Naive thymus-derived CD4-positive, alpha-beta T cell (primary cell): ENCODE measurements around the gene PSMD13. TPM values are rescaled to one million over a fixed set of nuclear protein-coding genes. Genes with fewer than 3 reads are reported as not detected.

Experiments
- ATAC-seq: fragments of 150-1000 bp; cut with Tn5 transposase; 2 replicates; pipeline ENCODE4 v1.10.0; 2021; ENCODE audit warnings: mild to moderate bottlenecking, moderate library complexity
- CTCF ChIA-PET: fragments of 350-600 bp; sonication (Branson Sonifier 250); formaldehyde crosslinking; loops from one replicate; lab custom pipeline; 2021; ENCODE audit warnings: antibody characterized with exemption; lab: Charles Lee
- POLR2A ChIA-PET: fragments of 350-600 bp; sonication (Branson Sonifier 250); formaldehyde crosslinking; loops from one replicate; lab custom pipeline; 2021; ENCODE audit warnings: antibody characterized with exemption, inconsistent platforms; lab: Charles Lee
- DNase-seq, 9 donors: peaks; one replicate each; pipeline versions ENCODE4 v3.0.0 to v3.0.0-alpha.2; 2020 to 2022; ENCODE audit warnings: mixed read lengths in 1 of 9
- H3K27ac ChIP-seq: one replicate; pipeline ENCODE4 v1.7.0; 2013; ENCODE audit warnings: mild to moderate bottlenecking, low read depth, low read length, moderate library complexity
- H3K27me3 ChIP-seq, 2 donors: one replicate each; pipeline ENCODE4 v1.7.0; 2013; ENCODE audit warnings: low read length in 2 of 2, mild to moderate bottlenecking in 2 of 2, moderate library complexity in 2 of 2; ENCODE audit not compliant: control insufficient read depth in 2 of 2, insufficient read depth in 2 of 2
- H3K36me3 ChIP-seq, 3 experiments: 1 replicate in 2 of 3; 2 replicates in 1 of 3; pipeline ENCODE4 v1.7.0; 2013; ENCODE audit warnings: low read length in 3 of 3, mild to moderate bottlenecking in 3 of 3, moderate library complexity in 1 of 3; ENCODE audit not compliant: insufficient read depth in 3 of 3, control insufficient read depth in 2 of 3
- H3K4me1 ChIP-seq, 2 donors: one replicate each; pipeline ENCODE4 v1.7.0; 2013; ENCODE audit warnings: low read length in 2 of 2, mild to moderate bottlenecking in 2 of 2, moderate library complexity in 1 of 2; ENCODE audit not compliant: control insufficient read depth in 2 of 2, insufficient read depth in 2 of 2
- H3K4me3 ChIP-seq: 2 replicates; pipeline ENCODE4 v1.7.0; 2013; ENCODE audit warnings: mild to moderate bottlenecking, low read length
- H3K9me3 ChIP-seq, 3 experiments: 1 replicate in 2 of 3; 2 replicates in 1 of 3; pipeline ENCODE4 v1.7.0; 2013; ENCODE audit warnings: low read length in 3 of 3; ENCODE audit not compliant: control insufficient read depth in 2 of 3
- H3K27ac Mint-ChIP-seq, 9 donors: one replicate each; pipeline ENCODE4 v1.8.0; 2020 to 2022; ENCODE audit warnings: mixed read lengths in 9 of 9, mild to moderate bottlenecking in 8 of 9, moderate library complexity in 5 of 9, inconsistent platforms in 2 of 9
- H3K27me3 Mint-ChIP-seq, 5 donors: one replicate each; pipeline ENCODE4 v1.8.0; 2021 to 2022; ENCODE audit warnings: mixed read lengths in 5 of 5, mild to moderate bottlenecking in 1 of 5
- H3K36me3 Mint-ChIP-seq, 5 donors: one replicate each; pipeline ENCODE4 v1.8.0; 2020 to 2022; ENCODE audit warnings: mixed read lengths in 5 of 5, mild to moderate bottlenecking in 3 of 5, inconsistent platforms in 1 of 5
- H3K4me1 Mint-ChIP-seq, 7 donors: one replicate each; pipeline ENCODE4 v1.8.0; 2020 to 2022; ENCODE audit warnings: mixed read lengths in 7 of 7, mild to moderate bottlenecking in 3 of 7, inconsistent platforms in 1 of 7
- H3K4me3 Mint-ChIP-seq, 10 donors: one replicate each; pipeline ENCODE4 v1.8.0; 2020 to 2022; ENCODE audit warnings: mild to moderate bottlenecking in 10 of 10, mixed read lengths in 10 of 10, moderate library complexity in 6 of 10, inconsistent platforms in 2 of 10
- H3K9me3 Mint-ChIP-seq, 11 donors: one replicate each; pipeline ENCODE4 v1.8.0; 2020 to 2022; ENCODE audit warnings: mixed read lengths in 11 of 11, mild to moderate bottlenecking in 4 of 11, inconsistent platforms in 1 of 11, moderate library complexity in 1 of 11
- intact Hi-C, 2 donors: fragments of 100-400 bp; cut with micrococcal nuclease; formaldehyde crosslinking; loops; one replicate each; pipeline ENCODE4 v1.15.1; 2023
- polyA plus RNA-seq, 2 donors: library from polyadenylated mRNA; unstranded; fragments of 300-500 nt; fragmentation: Illumina TruSeq; gene quantifications; one replicate each; pipeline ENCODE4 v1.2.3, GENCODE V29; 2021
- total RNA-seq, 6 experiments: library from RNA in 5 of 6; stranded (reverse) in 5 of 6; gene quantifications; 1 replicate in 5 of 6; 2 replicates in 1 of 6; pipeline ENCODE4 v1.2.3 and lab custom pipeline; 2021 to 2026

PSMD13 gene
- total and polyA plus RNA-seq, 7 experiments from 2014 or later, result 64.3 to 215 (median 93.4) TPM

- no peaks in the 10 kb centered on the region for H3K4me1 ChIP-seq
- H3K27me3 ChIP-seq, result no peaks in the 10 kb centered on the region
- intact Hi-C loops, result no loop called here
- ATAC-seq (no peak), DNase-seq (no peak)
- Mint-ChIP-seq H3K27ac (no peak overlapping the region), H3K4me1 (peaks cover 14 to 36% (median 29%) of the 10 kb centered on the region in 7 donors), H3K9me3 (peaks cover 0 to 1% (median 0%) of the 10 kb centered on the region in 11 donors), H3K4me3 (no peak overlapping the region), H3K36me3 (peaks cover 9 to 56% (median 42%) of the 10 kb centered on the region in 5 donors), H3K27me3 (no peaks in the 10 kb centered on the region)
- H3K9me3 ChIP-seq, result no peaks in the 10 kb centered on the region
- CTCF ChIA-PET, result interaction anchor here (1.2 kb wide), 1 partner anchor 37 kb away, joined by 3 read pairs; no protein-coding TSS in a partner anchor
- peaks cover 40 to 84% (median 42%) of the 10 kb centered on the region in 3 experiments for H3K36me3 ChIP-seq
- H3K27ac ChIP-seq, result no peak overlapping the region
- no peak overlapping the region for H3K4me3 ChIP-seq
- POLR2A ChIA-PET, result interaction anchor here (0.8 to 1.6 kb wide), 2 partner anchors 36 to 37 kb away, joined by 3 to 5 read pairs; partner anchors contain the start of genes BET1L and RIC8A
These were observed 7.6 kb downstream of the PSMD13 start for GRCh38 chr11:244376-244775.

DNA sequence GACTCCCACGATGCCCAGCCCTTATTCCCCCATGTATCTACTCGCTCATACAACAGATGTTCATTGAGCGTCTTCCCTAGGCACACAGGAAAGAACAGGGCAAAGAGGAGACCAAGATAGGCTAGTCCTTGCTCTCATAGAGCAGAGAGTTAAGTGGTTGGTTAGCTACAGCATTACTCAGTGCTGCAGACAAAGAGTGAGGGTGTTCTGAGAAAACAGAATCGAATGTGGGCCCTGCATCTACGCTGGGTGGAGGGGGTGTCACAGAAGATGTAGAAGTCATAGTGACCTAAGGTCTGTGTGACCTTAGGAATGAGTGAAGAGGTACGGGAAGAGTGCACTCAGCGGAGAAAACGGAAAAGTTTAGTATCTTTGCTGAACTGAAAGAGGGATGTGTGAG lies 12.3 kb downstream of the PSMD13 start:
- no peaks in the 10 kb centered on the region for H3K9me3 ChIP-seq
- peaks cover 13 to 19% (median 15%) of the 10 kb centered on the region in 7 donors for H3K4me1 Mint-ChIP-seq
- H3K27me3 ChIP-seq, result no peaks in the 10 kb centered on the region
- H3K4me3 ChIP-seq, result no peak overlapping the region
- H3K36me3 ChIP-seq, result peaks cover 34 to 85% (median 34%) of the 10 kb centered on the region in 3 experiments
- peak overlapping the region in 1 of 10 donors; percentile 39 for H3K4me3 Mint-ChIP-seq
- peaks cover 0 to 3% of the 10 kb centered on the region in 2 donors for H3K4me1 ChIP-seq
- no peaks in the 10 kb centered on the region for H3K27me3 Mint-ChIP-seq
- peak overlapping the region in 3 of 9 donors; percentile 31 to 89 (median 70) for H3K27ac Mint-ChIP-seq
- peaks cover 0 to 1% (median 0%) of the 10 kb centered on the region in 11 donors for H3K9me3 Mint-ChIP-seq
- peak overlapping the region; percentile 24 for H3K27ac ChIP-seq
- intact Hi-C loops, result no loop called here
- ChIA-PET CTCF (interaction anchor here (0.8 to 4.7 kb wide), 5 partner anchors 19 to 202 kb away, joined by 3 to 38 read pairs (median 3); partner anchors contain the start of gene NLRP6), POLR2A (interaction anchor here (2.0 to 4.3 kb wide), 3 partner anchors 12 to 38 kb away, joined by 6 to 40 read pairs (median 27); partner anchors contain the start of gene PSMD13)
- DNase-seq (no peak), ATAC-seq (no peak)
- peaks cover 6 to 45% (median 30%) of the 10 kb centered on the region in 5 donors for H3K36me3 Mint-ChIP-seq

DNA sequence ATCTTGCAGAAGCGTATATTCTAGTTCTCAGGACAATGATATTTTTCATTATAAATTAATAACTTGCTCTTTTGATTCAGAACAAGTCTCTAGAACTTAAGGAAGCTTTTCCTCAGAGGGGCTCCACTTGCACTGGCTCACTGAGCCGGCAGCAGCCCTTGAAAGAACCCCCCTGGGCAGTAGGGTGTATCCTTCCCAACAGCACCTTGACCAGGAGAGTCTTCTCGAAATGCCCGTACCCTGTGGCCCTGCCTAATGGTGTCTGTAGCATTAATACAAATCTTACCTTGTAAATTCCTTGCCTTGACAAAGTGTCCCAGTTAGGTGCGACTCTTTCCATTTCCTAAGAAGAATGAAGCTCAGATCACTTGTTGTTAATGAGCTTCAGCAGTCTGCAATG lies 13.5 kb downstream of the PSMD13 start:
- POLR2A ChIA-PET, result interaction anchor here (0.6 to 4.3 kb wide), 18 partner anchors 13 to 165 kb away, joined by 3 to 40 read pairs (median 6); partner anchors contain the start of genes BET1L, IFITM5, PSMD13 and RIC8A
- Histone ChIP-seq H3K9me3 (no peaks in the 10 kb centered on the region), H3K4me1 (peaks cover 0 to 3% of the 10 kb centered on the region in 2 donors), H3K36me3 (peaks cover 25 to 74% (median 29%) of the 10 kb centered on the region in 3 experiments), H3K27ac (no peak overlapping the region), H3K27me3 (no peaks in the 10 kb centered on the region), H3K4me3 (no peak overlapping the region)
- CTCF ChIA-PET, result interaction anchor here (0.6 to 4.7 kb wide), 28 partner anchors 8 to 206 kb away, joined by 3 to 49 read pairs (median 5); partner anchors contain the start of genes IFITM2, IFITM5, PSMD13 and PTDSS2
- Mint-ChIP-seq H3K9me3 (peaks cover 0 to 1% (median 0%) of the 10 kb centered on the region in 11 donors), H3K36me3 (peaks cover 6 to 38% (median 24%) of the 10 kb centered on the region in 5 donors), H3K4me3 (no peak overlapping the region), H3K27me3 (no peaks in the 10 kb centered on the region), H3K27ac (peak overlapping the region in 8 of 9 donors; percentile 59 to 91 (median 70)), H3K4me1 (peaks cover 11 to 18% (median 13%) of the 10 kb centered on the region in 7 donors)
- ATAC-seq, result no peak
- intact Hi-C loops, result loop anchor here (1.0 to 5.0 kb wide), 14 partner anchors 14 to 201 kb away; partner anchors contain the start of genes BET1L (in 1 of the 2), PGGHG (in 1 of the 2), PSMD13 (in 1 of the 2) and RIC8A (in 1 of the 2)
- no peak for DNase-seq

DNA sequence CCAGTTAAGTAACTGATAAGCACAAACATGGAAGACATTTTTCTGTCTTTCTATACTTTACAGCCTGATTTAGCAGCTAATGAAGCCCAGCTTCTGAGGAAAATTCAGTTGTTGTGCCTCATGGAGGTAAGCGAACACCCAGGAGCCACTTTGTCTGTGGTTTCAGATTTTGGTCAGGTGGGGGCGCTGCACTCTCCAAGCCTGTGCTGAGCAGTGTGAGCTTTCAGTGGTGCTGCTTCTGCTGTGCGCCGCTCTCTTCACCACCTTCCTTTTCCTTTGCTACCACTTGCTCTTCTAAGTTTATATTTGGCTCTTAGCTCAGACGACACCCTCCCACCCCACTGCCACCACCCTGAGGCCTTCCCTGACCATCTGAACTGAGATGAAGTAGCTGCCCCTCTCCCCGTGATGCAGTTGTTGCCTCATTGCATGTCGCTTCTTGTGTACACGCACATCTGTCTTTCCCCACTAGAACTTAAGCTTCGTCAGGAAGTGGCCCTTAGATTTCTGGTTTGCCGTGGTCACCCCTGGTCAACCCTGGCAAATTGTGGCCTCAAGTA lies 14.0 kb downstream of the PSMD13 start:
- Histone ChIP-seq H3K4me3 (no peak overlapping the region), H3K9me3 (no peaks in the 10 kb centered on the region), H3K36me3 (peaks cover 23 to 68% (median 28%) of the 10 kb centered on the region in 3 experiments), H3K27me3 (no peaks in the 10 kb centered on the region), H3K4me1 (peaks cover 0 to 3% of the 10 kb centered on the region in 2 donors), H3K27ac (peak overlapping the region; percentile 32)
- H3K9me3 Mint-ChIP-seq, result no peaks in the 10 kb centered on the region
- H3K27me3 Mint-ChIP-seq, result peaks cover 0 to 3% (median 0%) of the 10 kb centered on the region in 5 donors
- intact Hi-C loops, result loop anchor here (1.0 to 5.0 kb wide), 14 partner anchors 15 to 200 kb away; partner anchors contain the start of genes BET1L (in 1 of the 2), PGGHG (in 1 of the 2), PSMD13 (in 1 of the 2) and RIC8A (in 1 of the 2)
- H3K27ac Mint-ChIP-seq, result peak overlapping the region; percentile 59 to 91 (median 66)
- peaks cover 6 to 32% (median 21%) of the 10 kb centered on the region in 5 donors for H3K36me3 Mint-ChIP-seq
- DNase-seq (peak; percentile 72 to 87 (median 83)), ATAC-seq (peak; percentile 99)
- H3K4me3 Mint-ChIP-seq, result peak overlapping the region in 1 of 10 donors; percentile 20
- peaks cover 9 to 18% (median 13%) of the 10 kb centered on the region in 7 donors for H3K4me1 Mint-ChIP-seq
- ChIA-PET POLR2A (interaction anchor here (0.5 to 4.3 kb wide), 20 partner anchors 13 to 437 kb away, joined by 3 to 40 read pairs (median 6); partner anchors contain the start of genes BET1L, IFITM5, PSMD13 and RIC8A), CTCF (interaction anchor here (0.7 to 4.7 kb wide), 28 partner anchors 9 to 206 kb away, joined by 3 to 49 read pairs (median 5); partner anchors contain the start of genes IFITM2, IFITM5, PSMD13 and PTDSS2)

DNA sequence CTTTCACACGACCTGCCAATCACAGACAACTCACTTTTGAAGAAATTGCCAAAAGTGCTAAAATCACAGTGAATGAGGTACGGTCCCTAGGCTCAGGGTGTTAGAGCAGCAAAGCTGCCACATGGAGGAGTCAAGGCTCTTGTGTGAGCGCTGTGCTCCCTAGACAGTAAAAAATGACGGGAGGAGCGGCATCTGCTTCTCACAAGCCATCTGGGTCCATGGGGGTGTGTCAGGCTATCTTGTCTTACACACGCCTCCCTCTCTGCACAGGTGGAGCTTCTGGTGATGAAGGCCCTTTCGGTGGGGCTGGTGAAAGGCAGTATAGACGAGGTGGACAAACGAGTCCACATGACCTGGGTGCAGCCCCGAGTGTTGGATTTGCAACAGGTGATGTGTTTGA lies 14.8 kb downstream of the PSMD13 start:
- H3K9me3 Mint-ChIP-seq, result no peaks in the 10 kb centered on the region
- peak in 2 of 9 donors; percentile 11 to 13 for DNase-seq
- H3K27me3 Mint-ChIP-seq, result peaks cover 0 to 3% (median 0%) of the 10 kb centered on the region in 5 donors
- Histone ChIP-seq H3K4me3 (no peak overlapping the region), H3K9me3 (no peaks in the 10 kb centered on the region), H3K4me1 (peaks cover 0 to 3% of the 10 kb centered on the region in 2 donors), H3K27ac (no peak overlapping the region), H3K27me3 (no peaks in the 10 kb centered on the region), H3K36me3 (peaks cover 21 to 61% (median 23%) of the 10 kb centered on the region in 3 experiments)
- H3K27ac Mint-ChIP-seq, result peak overlapping the region in 4 of 9 donors; percentile 40 to 88 (median 56)
- peaks cover 6 to 29% (median 20%) of the 10 kb centered on the region in 5 donors for H3K36me3 Mint-ChIP-seq
- peaks cover 9 to 18% (median 13%) of the 10 kb centered on the region in 7 donors for H3K4me1 Mint-ChIP-seq
- no peak overlapping the region for H3K4me3 Mint-ChIP-seq
- CTCF ChIA-PET, result interaction anchor here (1.0 to 4.7 kb wide), 19 partner anchors 9 to 198 kb away, joined by 3 to 49 read pairs (median 10); partner anchors contain the start of genes IFITM2, PGGHG, PSMD13 and PTDSS2
- intact Hi-C loops, result loop anchor here (2.0 to 5.0 kb wide), 5 partner anchors 17 to 106 kb away; partner anchors contain the start of gene PGGHG (in 1 of the 2)
- POLR2A ChIA-PET, result interaction anchor here (0.5 to 4.3 kb wide), 13 partner anchors 14 to 437 kb away, joined by 3 to 40 read pairs (median 7); partner anchors contain the start of genes BET1L, PSMD13, RIC8A and SIRT3
- ATAC-seq, result no peak
